K562 (cell line): ENCODE measurements around the gene MEIS2. TPM values are rescaled to one million over a fixed set of nuclear protein-coding genes. Genes with fewer than 3 reads are reported as not detected.

Source experiments
- ATAC-seq: fragments of 200-7000 bp; cut with Tn5 transposase; 3 replicates; pipeline ENCODE4 v1.9.1; 2020; ENCODE audit warnings: moderate library complexity
- BruUV-seq: library from RNA; stranded (reverse); fragments of 400-500 nt; replicated peaks from 2 replicates; lab custom pipeline; 2021; lab: Mats Ljungman, UMichigan
- CTCF ChIA-PET: fragments of 300-600 bp; formaldehyde crosslinking; extraction: SDS; loops from one replicate; lab custom pipeline; 2021; ENCODE audit warnings: low intra/inter-chr PET ratio; lab: Yijun Ruan, JAX
- POLR2A ChIA-PET: fragments of 300-600, 350-650 bp; sonication (Branson Sonifier 250); formaldehyde crosslinking; extraction: SDS; loops from one replicate; lab custom pipeline; 2021; ENCODE audit warnings: antibody characterized with exemption, inconsistent platforms; lab: Yijun Ruan, JAX
- DNase-seq, 4 experiments: peaks; one replicate each; pipeline versions ENCODE4 v3.0.0 to v3.0.0-alpha.2; 2011 to 2018; ENCODE audit warnings: low spot score in 3 of 4, mixed read lengths in 3 of 4; ENCODE audit errors: extremely low read depth in 1 of 4
- FAIRE-seq: peaks from 2 replicates; lab custom pipeline; 2011; peaks lifted over from hg19 to GRCh38; lab: Jason Lieb, UNC
- H2AFZ ChIP-seq: 2 replicates; pipeline ENCODE4 v1.6.0; 2011; ENCODE audit warnings: low read depth, low read length, control low read depth, inconsistent platforms
- H3K27ac ChIP-seq: fragments of 200-600 bp; 3 replicates; pipeline ENCODE4 v1.8.0; 2011; ENCODE audit warnings: low read depth, mild to moderate bottlenecking, control low read depth, inconsistent platforms, low read length, moderate library complexity, mixed read lengths; ENCODE audit errors: extremely low read depth
- H3K27me3 ChIP-seq, 2 experiments: fragments of 300-600 bp in 1 of 2; 2 replicates in 1 of 2; 3 replicates in 1 of 2; pipeline versions ENCODE4 v1.6.0 to v1.8.0; 2011; ENCODE audit warnings: inconsistent platforms in 2 of 2, low read length in 2 of 2, mild to moderate bottlenecking in 1 of 2, mixed read lengths in 1 of 2, moderate library complexity in 1 of 2; ENCODE audit not compliant: control insufficient read depth in 2 of 2, insufficient read depth in 2 of 2
- H3K36me3 ChIP-seq: fragments of 300-600 bp; 3 replicates; pipeline ENCODE4 v1.8.0; 2011; ENCODE audit warnings: mild to moderate bottlenecking, low read length, inconsistent platforms; ENCODE audit not compliant: control insufficient read depth, insufficient read depth
- H3K4me1 ChIP-seq, 2 experiments: fragments of 200-600 bp in 1 of 2; replicated peaks in 1 of 2; 2 replicates in 1 of 2; 3 replicates in 1 of 2; pipeline versions ENCODE4 v1.5.1 to v1.8.0; 2011; ENCODE audit warnings: inconsistent platforms in 2 of 2, low read length in 2 of 2, mild to moderate bottlenecking in 1 of 2, mixed read lengths in 1 of 2, moderate library complexity in 1 of 2; ENCODE audit not compliant: control insufficient read depth in 2 of 2, insufficient read depth in 2 of 2
- H3K4me2 ChIP-seq: 2 replicates; pipeline ENCODE4 v1.6.1; 2011; ENCODE audit warnings: low read length, control low read depth, inconsistent platforms, mixed read lengths; ENCODE audit not compliant: insufficient read depth
- H3K4me3 ChIP-seq: fragments of 200-600 bp; sonication (generic), shearing (Covaris generic); 2 replicates; pipeline ENCODE4 v1.5.1; 2016; ENCODE audit warnings: control low read depth, inconsistent platforms
- H3K79me2 ChIP-seq: fragments of 200-600 bp; 3 replicates; pipeline ENCODE4 v1.8.0; 2011; ENCODE audit warnings: low read length, inconsistent platforms; ENCODE audit not compliant: control insufficient read depth, insufficient read depth
- H3K9ac ChIP-seq, 2 experiments: 2 replicates each; pipeline versions ENCODE4 v1.6.0 to v1.6.1; 2011; ENCODE audit warnings: low read depth in 2 of 2, low read length in 2 of 2, control low read depth in 1 of 2, inconsistent platforms in 1 of 2, mild to moderate bottlenecking in 1 of 2, mixed read lengths in 1 of 2; ENCODE audit not compliant: insufficient read depth in 1 of 2
- H3K9me1 ChIP-seq: one replicate; pipeline ENCODE4 v1.6.0; 2011; ENCODE audit warnings: inconsistent platforms, mild to moderate bottlenecking, low read length, moderate library complexity; ENCODE audit not compliant: control insufficient read depth, insufficient read depth
- H3K9me3 ChIP-seq: replicated peaks from 2 replicates; pipeline ENCODE4 v1.5.1; 2011; ENCODE audit warnings: low read depth, low read length, inconsistent platforms; ENCODE audit not compliant: control insufficient read depth, insufficient read depth
- H4K20me1 ChIP-seq: replicated peaks from 2 replicates; pipeline ENCODE4 v1.6.1; 2011; ENCODE audit warnings: low read length, inconsistent platforms, mixed read lengths; ENCODE audit not compliant: control insufficient read depth, insufficient read depth
- CXXC5 ChIP-seq: fragments of 250-450 bp; sonication (Bioruptor Pico); IDR thresholded peaks from 2 replicates; pipeline ENCODE4 v1.8.0; 2022; ENCODE audit warnings: inconsistent platforms, mild to moderate bottlenecking, moderate library complexity
- FOXM1 ChIP-seq, 2 experiments: fragments of 450-650 bp in 1 of 2; sonication (generic) in 1 of 2; formaldehyde crosslinking in 1 of 2; IDR thresholded peaks; 2 replicates each; pipeline versions ENCODE4 v1.6.1 to v1.9.0; 2017 to 2022; ENCODE audit warnings: low read depth in 2 of 2, mild to moderate bottlenecking in 2 of 2, missing genetic modification reagents in 1 of 2, moderate library complexity in 1 of 2
- HINFP ChIP-seq: fragments of 450-650 bp; conservative IDR thresholded peaks from 2 replicates; pipeline ENCODE4 v1.6.1; 2016; ENCODE audit warnings: missing genetic modification characterization, low read depth, mild to moderate bottlenecking, control low read depth, missing compliant biosample characterization
- MCM2 ChIP-seq: fragments of 450-650 bp; IDR thresholded peaks from 2 replicates; pipeline ENCODE4 v1.6.1; 2017; ENCODE audit warnings: low read depth, mild to moderate bottlenecking
- PTTG1 ChIP-seq: fragments of 450-650 bp; IDR thresholded peaks from 2 replicates; pipeline ENCODE4 v1.6.1; 2016; ENCODE audit warnings: low read depth, mild to moderate bottlenecking, missing genetic modification characterization, missing compliant biosample characterization
- RBM17 ChIP-seq: fragments of 200-400 bp; formaldehyde crosslinking; IDR thresholded peaks from 2 replicates; pipeline ENCODE4 v1.6.1; 2017; ENCODE audit warnings: low read depth, mild to moderate bottlenecking, low read length, borderline replicate concordance
- TGIF2 ChIP-seq: sonication (generic); formaldehyde crosslinking; IDR thresholded peaks from 2 replicates; pipeline ENCODE4 v1.8.1; 2022; ENCODE audit warnings: mild to moderate bottlenecking, missing genetic modification reagents, moderate library complexity
- WGBS: fragments of 100-300 bp; shearing (Covaris generic); methylation state at CpG from one replicate; pipeline ENCODE4 v1.1.6; 2016; ENCODE audit warnings: low coverage, mixed read lengths; ENCODE audit not compliant: insufficient coverage; ENCODE audit errors: missing lambda C conversion rate; 5-methylcytosine and 5-hydroxymethylcytosine counted together
- in situ Hi-C: fragments of 300-500 bp; cut with MboI; formaldehyde crosslinking; loops from 4 replicates; pipeline ENCODE4 v1.15.0; 2018; ENCODE audit warnings: inconsistent platforms, mixed read lengths
- intact Hi-C: fragments of 100-400 bp; cut with micrococcal nuclease; formaldehyde crosslinking; loops from 2 replicates; pipeline ENCODE4 v1.14.2; 2022
- polyA plus RNA-seq, 8 experiments: library from polyadenylated mRNA; depleted of rRNA in 4 of 8; stranded (reverse) in 5 of 8; unstranded in 3 of 8; fragments of >200 nt; fragmentation: Nextera tagmentation in 2 of 8; fragmentation: Illumina TruSeq in 1 of 8; extraction: Ambion mirVana in 2 of 8; extraction: Trizol in 1 of 8; gene quantifications; 2 replicates each; pipeline versions ENCODE4 v1.2.1 to v1.2.3, GENCODE V29; 2011 to 2014; ENCODE audit warnings: inconsistent platforms in 1 of 8, missing spikeins in 1 of 8
- total RNA-seq, 7 experiments: library from RNA; depleted of rRNA in 6 of 7; stranded (reverse); fragments of >200 nt in 6 of 7; fragmentation: Illumina TruSeq in 2 of 7; extraction: Trizol in 2 of 7; gene quantifications; 2 replicates each; pipeline versions ENCODE4 v1.2.1 to v1.2.3, GENCODE V29; 2011 to 2021; ENCODE audit warnings: low replicate concordance in 1 of 7
- TF ChIP-seq, protein P1 (sequence below): fragments of 450-650 bp; IDR thresholded peaks from 2 replicates; pipeline ENCODE4 v1.6.1; 2017; ENCODE audit warnings: mild to moderate bottlenecking, moderate library complexity
- TF ChIP-seq, protein P2 (sequence below): fragments of 250-450 bp; sonication (Bioruptor Pico); IDR thresholded peaks from 2 replicates; pipeline ENCODE4 v1.4.0; 2020

The MEIS2 gene
- total and polyA plus RNA-seq, 9 of the 15 experiments (the other 6 are each of a cell fraction or from before 2014, with no cell fraction given), result 7.5 to 64.2 (median 22.3) TPM

GRCh38 chr15:37111427-37111717 lies 11.0 kb upstream of the MEIS2 start:
- Histone ChIP-seq H3K9me1 (no peaks in the 10 kb centered on the region), H4K20me1 (no peaks in the 10 kb centered on the region), H3K4me2 (peak overlapping the region; percentile 73), H3K4me1 (peaks cover 3 to 11% of the 10 kb centered on the region in 2 experiments; a peak in 3 of 5 replicates), H3K9me3 (no peaks in the 10 kb centered on the region), H3K9ac (peak overlapping the region in 1 of 2 experiments; percentile 61; a peak in 2 of 4 replicates), H3K36me3 (no peaks in the 10 kb centered on the region), H2AFZ (peak overlapping the region; percentile 88), H3K27ac (peak overlapping the region; percentile 46; the same call in 2 of the 3 replicates), H3K79me2 (no peaks in the 10 kb centered on the region), H3K4me3 (0 out of 2 replicates have a peak overlapping the region, but pooled peaks have one; percentile 18), H3K27me3 (no peaks in the 10 kb centered on the region)
- intact Hi-C loops, result no loop called here
- WGBS, result 43% methylated on average over 2 of the region's 3 CpGs
- ChIA-PET POLR2A (interaction anchor here (0.6 to 1.1 kb wide), 4 partner anchors 10 to 869 kb away, joined by 3 to 5 read pairs (median 3); no protein-coding TSS in a partner anchor), CTCF (interaction anchor here (0.7 kb wide), 1 partner anchor 11 kb away, joined by 4 read pairs; no protein-coding TSS in a partner anchor)
- no TSS peak for BruUV-seq
- TF ChIP-seq FOXM1 (IDR thresholded peaks at IDR 0.05; ENCODE audit: low read depth) (no peak), FOXM1 (CRISPR knock-in tag; IDR thresholded peaks at IDR 0.05; ENCODE audit: low read depth) (no peak), RBM17 (no peak), MCM2 (no peak), PTTG1 (tag) (no peak), CXXC5 (CRISPR knock-in tag) (no peak), TGIF2 (no peak), HINFP (tag) (no peak)
- TF ChIP-seq, protein P1, sequence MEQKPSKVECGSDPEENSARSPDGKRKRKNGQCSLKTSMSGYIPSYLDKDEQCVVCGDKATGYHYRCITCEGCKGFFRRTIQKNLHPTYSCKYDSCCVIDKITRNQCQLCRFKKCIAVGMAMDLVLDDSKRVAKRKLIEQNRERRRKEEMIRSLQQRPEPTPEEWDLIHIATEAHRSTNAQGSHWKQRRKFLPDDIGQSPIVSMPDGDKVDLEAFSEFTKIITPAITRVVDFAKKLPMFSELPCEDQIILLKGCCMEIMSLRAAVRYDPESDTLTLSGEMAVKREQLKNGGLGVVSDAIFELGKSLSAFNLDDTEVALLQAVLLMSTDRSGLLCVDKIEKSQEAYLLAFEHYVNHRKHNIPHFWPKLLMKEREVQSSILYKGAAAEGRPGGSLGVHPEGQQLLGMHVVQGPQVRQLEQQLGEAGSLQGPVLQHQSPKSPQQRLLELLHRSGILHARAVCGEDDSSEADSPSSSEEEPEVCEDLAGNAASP, result no peak
- TF ChIP-seq, protein P2, sequence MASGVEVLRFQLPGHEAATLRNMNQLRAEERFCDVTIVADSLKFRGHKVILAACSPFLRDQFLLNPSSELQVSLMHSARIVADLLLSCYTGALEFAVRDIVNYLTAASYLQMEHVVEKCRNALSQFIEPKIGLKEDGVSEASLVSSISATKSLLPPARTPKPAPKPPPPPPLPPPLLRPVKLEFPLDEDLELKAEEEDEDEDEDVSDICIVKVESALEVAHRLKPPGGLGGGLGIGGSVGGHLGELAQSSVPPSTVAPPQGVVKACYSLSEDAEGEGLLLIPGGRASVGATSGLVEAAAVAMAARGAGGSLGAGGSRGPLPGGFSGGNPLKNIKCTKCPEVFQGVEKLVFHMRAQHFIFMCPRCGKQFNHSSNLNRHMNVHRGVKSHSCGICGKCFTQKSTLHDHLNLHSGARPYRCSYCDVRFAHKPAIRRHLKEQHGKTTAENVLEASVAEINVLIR, result no peak
- ATAC-seq (peak; percentile 23; the same call in 2 of the 3 replicates), FAIRE-seq (no peak), DNase-seq (no peak)
- in situ Hi-C loops, result loop anchor here (25.0 kb wide), 1 partner anchor 1574 kb away; the partner anchor contains the start of gene DPH6
